SK-N-SH (cell line): Measurements from ENCODE around the gene MEIS2. TPM values are rescaled to one million over a fixed set of nuclear protein-coding genes. Genes with fewer than 3 reads are reported as not detected.
A peak's percentile ranks its signal among the peaks of the same experiment; 100 is the strongest.

Source experiments
- CTCF ChIA-PET: fragments of 300-600, 350-600 bp; formaldehyde crosslinking; extraction: SDS; loops from one replicate; lab custom pipeline; 2021; lab: Yijun Ruan, JAX
- POLR2A ChIA-PET: fragments of 350-600 bp; sonication (Branson Sonifier 250); formaldehyde crosslinking; extraction: SDS; loops from one replicate; lab custom pipeline; 2020; ENCODE audit warnings: antibody characterized with exemption, inconsistent platforms; lab: Yijun Ruan, JAX
- DNase-seq: peaks from one replicate; pipeline ENCODE4 v3.0.0; 2012
- H2AFZ ChIP-seq: fragments of 200-600 bp; sonication (generic); 2 replicates; pipeline ENCODE4 v1.8.1; 2016; ENCODE audit warnings: antibody characterized with exemption, mild to moderate bottlenecking, low read depth
- H3F3A ChIP-seq: fragments of 200-600 bp; sonication (generic); replicated peaks from 2 replicates; pipeline ENCODE3; 2016; ENCODE audit warnings: antibody characterized with exemption, mild to moderate bottlenecking; ENCODE audit not compliant: insufficient read depth
- H3K27ac ChIP-seq, 2 experiments: fragments of 200-500 bp in 1 of 2; fragments of 200-600 bp in 1 of 2; sonication (Bioruptor generic) in 1 of 2; sonication (generic), shearing (Covaris generic) in 1 of 2; 2 replicates each; pipeline versions ENCODE4 v1.5.1 to v1.6.1; 2014 to 2016; ENCODE audit warnings: low read depth in 2 of 2, inconsistent platforms in 1 of 2, low read length in 1 of 2, mild to moderate bottlenecking in 1 of 2, mixed read lengths in 1 of 2
- H3K27me3 ChIP-seq: fragments of 200-600 bp; sonication (generic), shearing (Covaris generic); 2 replicates; pipeline ENCODE4 v1.6.1; 2016; ENCODE audit warnings: mixed run types; ENCODE audit not compliant: insufficient read depth
- H3K36me3 ChIP-seq, 2 experiments: fragments of 200-500 bp in 1 of 2; fragments of 200-600 bp in 1 of 2; sonication (Bioruptor generic) in 1 of 2; sonication (generic) in 1 of 2; replicated peaks in 1 of 2; 2 replicates each; pipeline versions ENCODE3 to v1.5.1; 2014 to 2016; ENCODE audit warnings: low read length in 1 of 2, mild to moderate bottlenecking in 1 of 2; ENCODE audit not compliant: insufficient read depth in 2 of 2, control insufficient read depth in 1 of 2
- H3K4me1 ChIP-seq, 2 experiments: fragments of 200-500 bp in 1 of 2; fragments of 200-600 bp in 1 of 2; sonication (Bioruptor generic) in 1 of 2; sonication (generic), shearing (Covaris generic) in 1 of 2; 2 replicates each; pipeline versions ENCODE4 v1.5.1 to v1.6.1; 2014 to 2016; ENCODE audit warnings: low read depth in 1 of 2, low read length in 1 of 2, mixed run types in 1 of 2; ENCODE audit not compliant: insufficient read depth in 2 of 2, control insufficient read depth in 1 of 2
- H3K4me2 ChIP-seq: fragments of 200-600 bp; sonication (generic), shearing (Covaris generic); 2 replicates; pipeline ENCODE4 v1.6.1; 2017; ENCODE audit warnings: mixed run types
- H3K4me3 ChIP-seq, 2 experiments: fragments of 200-500 bp in 1 of 2; fragments of 200-600 bp in 1 of 2; sonication (Bioruptor generic) in 1 of 2; sonication (generic), shearing (Covaris generic) in 1 of 2; 2 replicates each; pipeline versions ENCODE4 v1.5.1 to v1.8.1; 2014 to 2016; ENCODE audit warnings: low read depth in 2 of 2, inconsistent platforms in 1 of 2, low read length in 1 of 2, mild to moderate bottlenecking in 1 of 2, mixed read lengths in 1 of 2, moderate library complexity in 1 of 2
- H3K79me2 ChIP-seq: fragments of 200-600 bp; sonication (generic); 2 replicates; pipeline ENCODE4 v1.8.1; 2017; ENCODE audit warnings: mild to moderate bottlenecking; ENCODE audit not compliant: insufficient read depth
- H3K9ac ChIP-seq: fragments of 200-600 bp; sonication (generic); 2 replicates; pipeline ENCODE4 v1.6.1; 2017; ENCODE audit warnings: mixed run types
- H3K9me2 ChIP-seq: fragments of 200-600 bp; sonication (generic); 2 replicates; pipeline ENCODE4 v1.6.1; 2017; ENCODE audit warnings: mixed run types
- H3K9me3 ChIP-seq: fragments of 200-600 bp; sonication (generic); 2 replicates; pipeline ENCODE4 v1.6.1; 2017; ENCODE audit warnings: mixed run types, mild to moderate bottlenecking, moderate library complexity
- H4K20me1 ChIP-seq: fragments of 200-600 bp; sonication (generic); 2 replicates; pipeline ENCODE4 v1.6.1; 2017; ENCODE audit warnings: mild to moderate bottlenecking, mixed run types; ENCODE audit not compliant: insufficient read depth
- GABPA ChIP-seq: IDR thresholded peaks from 2 replicates; pipeline ENCODE4 v1.4.0; 2012; ENCODE audit warnings: low read depth, mild to moderate bottlenecking
- MAX ChIP-seq: IDR thresholded peaks from 2 replicates; pipeline ENCODE4 v1.4.0; 2012; ENCODE audit warnings: low read depth
- MEF2A ChIP-seq: IDR thresholded peaks from 2 replicates; pipeline ENCODE4 v1.4.0; 2012; ENCODE audit warnings: low read depth, borderline replicate concordance
- MXI1 ChIP-seq: IDR thresholded peaks from 2 replicates; pipeline ENCODE4 v1.6.1; 2012; ENCODE audit warnings: mild to moderate bottlenecking, low read depth, low read length, improper control_type of control experiment
- NFIC ChIP-seq: IDR thresholded peaks from 2 replicates; pipeline ENCODE4 v1.4.0; 2012; ENCODE audit warnings: borderline replicate concordance
- RAD21 ChIP-seq: IDR thresholded peaks from 2 replicates; pipeline ENCODE4 v1.6.1; 2012; ENCODE audit warnings: mild to moderate bottlenecking, low read length
- RCOR1 ChIP-seq: fragments of 150-350 bp; IDR thresholded peaks from 2 replicates; pipeline ENCODE4 v1.6.1; 2017; ENCODE audit warnings: antibody characterized with exemption, low read length
- REST ChIP-seq: IDR thresholded peaks from 2 replicates; pipeline ENCODE4 v1.6.1; 2012; ENCODE audit warnings: mild to moderate bottlenecking, low read depth, low read length, moderate library complexity
- SIN3A ChIP-seq: IDR thresholded peaks from 2 replicates; pipeline ENCODE4 v1.6.1; 2012; ENCODE audit warnings: low read depth, mild to moderate bottlenecking, low read length, moderate library complexity, borderline replicate concordance
- WGBS: methylation state at CpG from one replicate; pipeline ENCODE4 v1.1.6; 2017; ENCODE audit warnings: low lambda C conversion rate; 5-methylcytosine and 5-hydroxymethylcytosine counted together
- polyA plus RNA-seq, 3 experiments: library from polyadenylated mRNA; depleted of rRNA; stranded (reverse); fragments of >200 nt; gene quantifications; 2 replicates each; pipeline ENCODE4 v1.2.3, GENCODE V29; 2012

MEIS2 gene
- polyA plus RNA-seq, 1 of the 3 experiments (the other 2 are of a cell fraction), result 146 TPM

- DNase-seq, result no peak
- H3K4me1 ChIP-seq, result peaks cover 0 to 8% of the 10 kb centered on the region in 2 experiments; a peak in 2 of 4 replicates
- no peak overlapping the region for H3K4me3 ChIP-seq
- H3K79me2 ChIP-seq, result peaks cover 95% of the 10 kb centered on the region
- 98% methylated on average over 3 of the region's 3 CpGs for WGBS
- TF ChIP-seq MXI1 (no peak), RCOR1 (no peak), MEF2A (no peak), REST (no peak)
- no peaks in the 10 kb centered on the region for H3K27me3 ChIP-seq
- POLR2A ChIA-PET, result no interaction called here
- peaks cover 12% of the 10 kb centered on the region for H3F3A ChIP-seq
- H3K9ac ChIP-seq, result no peak overlapping the region
- CTCF ChIA-PET, result no interaction called here
- peaks cover 85 to 89% of the 10 kb centered on the region in 2 experiments for H3K36me3 ChIP-seq
- H4K20me1 ChIP-seq, result peaks cover 19% of the 10 kb centered on the region; the same call in 1 of the 2 replicates
- H3K9me3 ChIP-seq, result no peaks in the 10 kb centered on the region
- H3K9me2 ChIP-seq, result no peaks in the 10 kb centered on the region
- no peak overlapping the region for H3K27ac ChIP-seq
- no peak overlapping the region for H3K4me2 ChIP-seq
- no peak overlapping the region for H2AFZ ChIP-seq
Observed at GRCh38 chr15:37008205-37008604, 92.1 kb downstream of the MEIS2 start.

GRCh38 chr15:37007301-37007700 lies 93.0 kb downstream of the MEIS2 start:
- Histone ChIP-seq H3K27me3 (no peaks in the 10 kb centered on the region), H3K4me2 (no peak overlapping the region), H3K9me3 (no peaks in the 10 kb centered on the region), H3K27ac (peak overlapping the region in 1 of 2 experiments; percentile 4; a peak in 1 of 4 replicates), H3K36me3 (peaks cover 85 to 89% of the 10 kb centered on the region in 2 experiments), H3K4me3 (no peak overlapping the region), H4K20me1 (peaks cover 17% of the 10 kb centered on the region; the same call in 1 of the 2 replicates), H3K9ac (no peak overlapping the region), H3F3A (peaks cover 12% of the 10 kb centered on the region), H3K4me1 (peaks cover 0 to 11% of the 10 kb centered on the region in 2 experiments; a peak in 2 of 4 replicates), H2AFZ (no peak overlapping the region), H3K79me2 (peaks cover 94% of the 10 kb centered on the region), H3K9me2 (no peaks in the 10 kb centered on the region)
- TF ChIP-seq SIN3A (no peak), GABPA (no peak), RAD21 (no peak), NFIC (no peak), MAX (no peak)
- CTCF ChIA-PET, result interaction anchor here (0.7 kb wide), 1 partner anchor 124 kb away, joined by 3 read pairs; no protein-coding TSS in a partner anchor
- POLR2A ChIA-PET, result no interaction called here
- 93% methylated on average over 2 of the region's 2 CpGs for WGBS
- DNase-seq, result no peak
